Endothelial cell of umbilical vein (primary cell): ENCODE measurements around the gene GCA. TPM values are rescaled to one million over a fixed set of nuclear protein-coding genes. Genes with fewer than 3 reads are reported as not detected.

Experiments used
- BruUV-seq: library from RNA; stranded (reverse); fragments of 400-500 nt; replicated peaks from 2 replicates; lab custom pipeline; 2021; lab: Mats Ljungman, UMichigan
- CTCF ChIA-PET: fragments of 300-600, 350-600 bp; sonication (Branson Sonifier 250); formaldehyde crosslinking; loops from one replicate; lab custom pipeline; 2021; ENCODE audit warnings: antibody characterized with exemption, inconsistent platforms; lab: Charles Lee
- POLR2A ChIA-PET: fragments of 300-600, 350-600 bp; sonication (Branson Sonifier 250); formaldehyde crosslinking; loops from one replicate; lab custom pipeline; 2021; ENCODE audit warnings: antibody characterized with exemption, inconsistent platforms; lab: Charles Lee
- DNase-seq: peaks from one replicate; pipeline ENCODE4 v3.0.0-alpha.2; 2011; ENCODE audit warnings: low read depth, low spot score
- FAIRE-seq: peaks from 2 replicates; lab custom pipeline; 2011; peaks lifted over from hg19 to GRCh38; lab: Jason Lieb, UNC
- H2AFZ ChIP-seq: 2 replicates; pipeline ENCODE4 v1.6.0; 2012; ENCODE audit warnings: low read depth, low read length, control low read depth, inconsistent platforms
- H3K27ac ChIP-seq: 2 replicates; pipeline ENCODE4 v1.5.1; 2011; ENCODE audit warnings: low read depth, mild to moderate bottlenecking, control low read depth, low read length, moderate library complexity; ENCODE audit not compliant: insufficient read depth
- H3K27me3 ChIP-seq, 2 experiments: 2 replicates each; pipeline versions ENCODE4 v1.6.0 to v1.6.1; 2011; ENCODE audit warnings: low read length in 2 of 2, mixed read lengths in 1 of 2; ENCODE audit not compliant: control insufficient read depth in 2 of 2, insufficient read depth in 2 of 2
- H3K36me3 ChIP-seq, 2 experiments: 2 replicates in 1 of 2; 3 replicates in 1 of 2; pipeline ENCODE4 v1.5.1; 2011; ENCODE audit warnings: low read length in 2 of 2, mild to moderate bottlenecking in 1 of 2, moderate library complexity in 1 of 2; ENCODE audit not compliant: control insufficient read depth in 2 of 2, insufficient read depth in 2 of 2; ENCODE audit errors: extremely low read depth in 1 of 2
- H3K4me1 ChIP-seq: 3 replicates; pipeline ENCODE4 v1.5.1; 2011; ENCODE audit warnings: mild to moderate bottlenecking, low read length; ENCODE audit not compliant: control insufficient read depth, insufficient read depth; ENCODE audit errors: extremely low read depth
- H3K4me2 ChIP-seq: 2 replicates; pipeline ENCODE4 v1.6.1; 2011; ENCODE audit warnings: low read length, control low read depth, mixed read lengths; ENCODE audit not compliant: insufficient read depth
- H3K4me3 ChIP-seq, 3 experiments: fragments of 200-600 bp in 1 of 3; sonication (generic), shearing (Covaris generic) in 1 of 3; replicated peaks in 1 of 3; 2 replicates each; pipeline ENCODE4 v1.5.1; 2011 to 2016; ENCODE audit warnings: control low read depth in 3 of 3, low read length in 3 of 3, mild to moderate bottlenecking in 2 of 3, inconsistent platforms in 1 of 3, low read depth in 1 of 3, moderate library complexity in 1 of 3; ENCODE audit not compliant: insufficient read depth in 1 of 3
- H3K79me2 ChIP-seq: 2 replicates; pipeline ENCODE4 v1.6.0; 2012; ENCODE audit warnings: low read length, inconsistent platforms; ENCODE audit not compliant: control insufficient read depth, insufficient read depth
- H3K9ac ChIP-seq: replicated peaks from 2 replicates; pipeline ENCODE3; 2011; ENCODE audit warnings: low read length, control low read depth; ENCODE audit not compliant: insufficient read depth; ENCODE audit errors: extremely low read depth
- H3K9me1 ChIP-seq: replicated peaks from 3 replicates; pipeline ENCODE4 v1.6.0; 2011; ENCODE audit warnings: mild to moderate bottlenecking, low read length; ENCODE audit not compliant: control insufficient read depth, insufficient read depth; ENCODE audit errors: extremely low read depth
- H3K9me3 ChIP-seq: replicated peaks from 2 replicates; pipeline ENCODE4 v1.5.1; 2012; ENCODE audit warnings: low read length, inconsistent platforms; ENCODE audit not compliant: control insufficient read depth, insufficient read depth
- H4K20me1 ChIP-seq: replicated peaks from 2 replicates; pipeline ENCODE3; 2011; ENCODE audit warnings: mild to moderate bottlenecking, low read length; ENCODE audit not compliant: control insufficient read depth, insufficient read depth; ENCODE audit errors: extremely low read depth
- EZH2 ChIP-seq: IDR thresholded peaks from 2 replicates; pipeline ENCODE4 v1.6.1; 2012; ENCODE audit warnings: borderline replicate concordance, low read depth, mild to moderate bottlenecking, moderate library complexity, low read length, inconsistent platforms; ENCODE audit not compliant: severe bottlenecking
- FOS ChIP-seq: IDR thresholded peaks from 2 replicates; pipeline ENCODE4 v1.6.1; 2011; ENCODE audit warnings: mild to moderate bottlenecking, low read length, moderate library complexity, borderline replicate concordance; ENCODE audit not compliant: insufficient read depth
- GATA2 ChIP-seq: IDR thresholded peaks from 2 replicates; pipeline ENCODE4 v1.7.0; 2011; ENCODE audit warnings: low read depth, mild to moderate bottlenecking, moderate library complexity, mixed read lengths, low read length; ENCODE audit not compliant: insufficient read length, insufficient read depth
- JUN ChIP-seq: IDR thresholded peaks from 2 replicates; pipeline ENCODE4 v1.6.1; 2011; ENCODE audit warnings: borderline replicate concordance, low read depth; ENCODE audit not compliant: insufficient read length, insufficient read depth
- MYC ChIP-seq: IDR thresholded peaks from one replicate; pipeline ENCODE4 v1.6.1; 2011; ENCODE audit warnings: mild to moderate bottlenecking, low read depth, low read length
- POLR2A ChIP-seq: IDR thresholded peaks from 2 replicates; pipeline ENCODE4 v1.6.1; 2012; ENCODE audit warnings: low read depth, mild to moderate bottlenecking, control low read depth, low read length
- POLR2AphosphoS5 ChIP-seq: IDR thresholded peaks from 2 replicates; pipeline ENCODE4 v1.6.1; 2012; ENCODE audit warnings: low read depth, mild to moderate bottlenecking, control low read depth, low read length, moderate library complexity; ENCODE audit not compliant: insufficient read depth
- dilution Hi-C: fragments of 300-500 bp; cut with MboI; formaldehyde crosslinking; loops from one replicate; pipeline ENCODE4 v1.15.0; 2019; ENCODE audit warnings: low sequenced_read_pairs; ENCODE audit not compliant: extremely low pct_ligation_motif_present
- intact Hi-C: fragments of 100-400 bp; cut with micrococcal nuclease; formaldehyde crosslinking; loops from one replicate; pipeline ENCODE4 v1.10.0; 2022
- polyA plus RNA-seq, 4 experiments: library from polyadenylated mRNA; depleted of rRNA in 3 of 4; stranded (reverse) in 3 of 4; unstranded in 1 of 4; fragments of >200 nt; gene quantifications; 2 replicates each; pipeline versions ENCODE4 v1.2.1 to v1.2.3, GENCODE V29; 2011 to 2012; ENCODE audit warnings: missing spikeins in 1 of 4
- total RNA-seq: library from RNA; stranded (reverse); gene quantifications from 2 replicates; pipeline ENCODE4 v1.2.3, GENCODE V29; 2021
- TF ChIP-seq, protein P1 (sequence below): IDR thresholded peaks from 2 replicates; pipeline ENCODE4 v1.6.1; 2011; ENCODE audit not compliant: insufficient read depth, insufficient read length
- TF ChIP-seq, protein P2 (sequence below), 2 donors: IDR thresholded peaks; 1 replicate in 1 of 2; 2 replicates in 1 of 2; pipeline ENCODE4 v1.5.1; 2011; ENCODE audit warnings: low read length in 2 of 2, mild to moderate bottlenecking in 2 of 2, moderate library complexity in 2 of 2, control low read depth in 1 of 2, inconsistent platforms in 1 of 2, low read depth in 1 of 2; ENCODE audit not compliant: insufficient read depth in 1 of 2; ENCODE audit errors: extremely low read depth in 1 of 2

Gene GCA
- total and polyA plus RNA-seq, 2 donors (not counting 3 experiments of a cell fraction or from before 2014, with no cell fraction given) = 10.7 to 11.2 TPM

DNA sequence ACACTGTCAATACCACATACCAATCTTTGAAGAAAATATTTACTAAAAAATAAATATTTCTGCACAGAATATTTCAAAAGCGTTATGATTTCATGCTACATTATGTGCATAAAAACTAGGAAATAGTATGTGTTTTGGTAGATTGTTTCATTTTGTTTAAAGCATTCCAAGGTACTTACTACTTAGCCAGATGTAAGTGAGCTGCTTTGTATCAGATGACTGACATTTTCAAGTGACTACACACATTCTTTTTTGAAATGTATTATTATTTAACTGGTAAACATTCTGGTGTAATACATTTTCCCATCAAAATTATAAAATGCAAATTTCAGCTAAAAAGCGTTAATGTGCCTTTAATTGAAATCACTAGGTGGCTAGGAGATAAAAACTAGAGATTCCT is 21.5 kb downstream of the GCA start:
- no peak overlapping the region for H3K4me3 ChIP-seq
- dilution Hi-C loops = no loop called here

More for the DNA sequence above, 21.5 kb downstream of the GCA start:
- H3K27me3 ChIP-seq = no peaks in the 10 kb centered on the region
- H3K9me1 ChIP-seq = peaks cover 3% of the 10 kb centered on the region
- no peaks in the 10 kb centered on the region for H3K9me3 ChIP-seq
- FAIRE-seq = no peak
- ChIA-PET CTCF (no interaction called here), POLR2A (no interaction called here)
- TF ChIP-seq FOS (no peak), EZH2 (no peak), POLR2AphosphoS5 (no peak), GATA2 (no peak), JUN (no peak), MYC (no peak), POLR2A (no peak)
- TF ChIP-seq, protein P1, sequence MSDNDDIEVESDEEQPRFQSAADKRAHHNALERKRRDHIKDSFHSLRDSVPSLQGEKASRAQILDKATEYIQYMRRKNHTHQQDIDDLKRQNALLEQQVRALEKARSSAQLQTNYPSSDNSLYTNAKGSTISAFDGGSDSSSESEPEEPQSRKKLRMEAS = no peak
- TF ChIP-seq, protein P2, sequence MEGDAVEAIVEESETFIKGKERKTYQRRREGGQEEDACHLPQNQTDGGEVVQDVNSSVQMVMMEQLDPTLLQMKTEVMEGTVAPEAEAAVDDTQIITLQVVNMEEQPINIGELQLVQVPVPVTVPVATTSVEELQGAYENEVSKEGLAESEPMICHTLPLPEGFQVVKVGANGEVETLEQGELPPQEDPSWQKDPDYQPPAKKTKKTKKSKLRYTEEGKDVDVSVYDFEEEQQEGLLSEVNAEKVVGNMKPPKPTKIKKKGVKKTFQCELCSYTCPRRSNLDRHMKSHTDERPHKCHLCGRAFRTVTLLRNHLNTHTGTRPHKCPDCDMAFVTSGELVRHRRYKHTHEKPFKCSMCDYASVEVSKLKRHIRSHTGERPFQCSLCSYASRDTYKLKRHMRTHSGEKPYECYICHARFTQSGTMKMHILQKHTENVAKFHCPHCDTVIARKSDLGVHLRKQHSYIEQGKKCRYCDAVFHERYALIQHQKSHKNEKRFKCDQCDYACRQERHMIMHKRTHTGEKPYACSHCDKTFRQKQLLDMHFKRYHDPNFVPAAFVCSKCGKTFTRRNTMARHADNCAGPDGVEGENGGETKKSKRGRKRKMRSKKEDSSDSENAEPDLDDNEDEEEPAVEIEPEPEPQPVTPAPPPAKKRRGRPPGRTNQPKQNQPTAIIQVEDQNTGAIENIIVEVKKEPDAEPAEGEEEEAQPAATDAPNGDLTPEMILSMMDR (IDR thresholded peaks at IDR 0.05; ENCODE audit: extremely low read depth in 1 of 2, insufficient read depth in 1 of 2, low read depth in 1 of 2, low read length in 2 of 2) = no peak
- BruUV-seq = no TSS peak
- H3K79me2 ChIP-seq = no peaks in the 10 kb centered on the region
- intact Hi-C loops = no loop called here
- no peaks in the 10 kb centered on the region for H3K36me3 ChIP-seq
- peaks cover 10% of the 10 kb centered on the region for H3K4me1 ChIP-seq
- H3K27ac ChIP-seq = no peak overlapping the region
- no peaks in the 10 kb centered on the region for H4K20me1 ChIP-seq
- no peak overlapping the region for H2AFZ ChIP-seq
- H3K9ac ChIP-seq = no peak overlapping the region
- DNase-seq = no peak
- no peak overlapping the region for H3K4me2 ChIP-seq
